ENCODE measurements around the gene PEX3.

Gene PEX3

GRCh38 chr6:143539734-143540133 lies 89.1 kb downstream of the PEX3 start:
- no peak for DNase-seq (ENCODE audit: low spot score)

GRCh38 chr6:143540192-143540591 lies 89.6 kb downstream of the PEX3 start:
- no peak for DNase-seq (ENCODE audit: low spot score)

All from SW480 (cell line).